NT2/D1 (cell line): Measurements from ENCODE around the gene PRR7.

Source experiments
- DNase-seq: peaks from one replicate; pipeline ENCODE4 v3.0.0-alpha.2; 2011; ENCODE audit warnings: low read depth, low spot score
- H3K27me3 ChIP-seq: 2 replicates; pipeline ENCODE4 v1.6.0; 2011; ENCODE audit warnings: mild to moderate bottlenecking; ENCODE audit not compliant: insufficient read length, insufficient read depth
- H3K36me3 ChIP-seq: 2 replicates; pipeline ENCODE4 v1.6.1; 2011; ENCODE audit warnings: mild to moderate bottlenecking, low read length, mixed read lengths; ENCODE audit not compliant: insufficient read depth, insufficient read length
- H3K4me1 ChIP-seq: 2 replicates; pipeline ENCODE4 v1.5.1; 2011; ENCODE audit not compliant: insufficient read depth, insufficient read length
- H3K4me3 ChIP-seq: 2 replicates; pipeline ENCODE4 v1.5.1; 2011; ENCODE audit warnings: low read depth; ENCODE audit not compliant: insufficient read length
- H3K9ac ChIP-seq: 2 replicates; pipeline ENCODE4 v1.6.0; 2011; ENCODE audit warnings: low read depth; ENCODE audit not compliant: insufficient read length
- H3K9me3 ChIP-seq: 2 replicates; pipeline ENCODE4 v1.5.1; 2011; ENCODE audit warnings: mild to moderate bottlenecking, low read length; ENCODE audit not compliant: insufficient read depth
- SUZ12 ChIP-seq: IDR thresholded peaks from 2 replicates; pipeline ENCODE4 v1.6.1; 2011; ENCODE audit not compliant: insufficient read length, insufficient read depth; ENCODE audit errors: extremely low read depth
- YY1 ChIP-seq: IDR thresholded peaks from 2 replicates; pipeline ENCODE4 v1.6.1; 2011; ENCODE audit not compliant: insufficient read length, insufficient read depth
- ZNF274 ChIP-seq: IDR thresholded peaks from 2 replicates; pipeline ENCODE4 v1.6.1; 2011; ENCODE audit warnings: mild to moderate bottlenecking, low read depth, low read length

PRR7 gene

DNA sequence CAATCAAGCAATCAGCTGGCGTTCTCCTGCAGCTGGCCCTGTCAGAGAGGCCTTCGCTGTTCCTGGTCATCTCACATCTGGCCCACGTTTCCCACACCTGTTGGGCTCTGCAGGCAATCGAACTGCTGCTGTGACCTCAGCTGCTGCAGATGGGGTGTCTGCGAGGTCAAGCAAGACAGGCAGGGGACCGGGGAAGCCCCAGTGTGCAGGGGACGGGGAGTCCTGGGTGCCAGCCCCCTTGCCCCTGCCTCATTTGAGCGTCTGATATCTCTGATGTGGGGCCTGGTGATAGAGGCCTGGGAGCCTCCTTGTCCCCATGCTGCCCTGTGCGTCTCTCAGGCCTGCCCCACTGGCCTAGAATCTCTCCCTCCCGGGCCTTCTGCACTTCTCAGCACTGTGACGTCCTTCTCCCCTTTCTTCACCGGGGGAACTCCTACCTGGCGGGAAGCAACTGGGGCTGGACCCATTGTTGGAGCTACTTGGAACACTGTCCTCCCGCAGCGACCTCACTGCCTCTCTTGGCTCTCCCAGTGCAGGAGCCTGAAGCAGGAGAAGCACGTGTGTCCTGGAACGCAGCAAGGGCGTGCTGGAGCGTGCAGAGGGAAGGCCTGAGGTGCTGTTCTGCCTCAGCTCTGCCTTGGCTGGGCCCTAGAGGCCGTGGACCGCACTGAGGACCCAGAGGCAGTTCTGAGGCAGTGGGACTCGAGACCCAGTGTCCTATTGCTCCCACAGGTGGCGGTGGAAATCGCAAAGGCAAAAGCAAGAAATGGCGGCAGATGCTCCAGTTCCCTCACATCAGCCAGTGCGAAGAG, 16.3 kb upstream of the PRR7 start:
- no peak overlapping the region for H3K4me3 ChIP-seq
- TF ChIP-seq SUZ12 (no peak), ZNF274 (no peak), YY1 (no peak)
- DNase-seq: no peak
- H3K36me3 ChIP-seq: peaks cover 64% of the 10 kb centered on the region
- H3K27me3 ChIP-seq: no peaks in the 10 kb centered on the region
- peaks cover 23% of the 10 kb centered on the region for H3K4me1 ChIP-seq
- no peak overlapping the region for H3K9ac ChIP-seq
- no peaks in the 10 kb centered on the region for H3K9me3 ChIP-seq

DNA sequence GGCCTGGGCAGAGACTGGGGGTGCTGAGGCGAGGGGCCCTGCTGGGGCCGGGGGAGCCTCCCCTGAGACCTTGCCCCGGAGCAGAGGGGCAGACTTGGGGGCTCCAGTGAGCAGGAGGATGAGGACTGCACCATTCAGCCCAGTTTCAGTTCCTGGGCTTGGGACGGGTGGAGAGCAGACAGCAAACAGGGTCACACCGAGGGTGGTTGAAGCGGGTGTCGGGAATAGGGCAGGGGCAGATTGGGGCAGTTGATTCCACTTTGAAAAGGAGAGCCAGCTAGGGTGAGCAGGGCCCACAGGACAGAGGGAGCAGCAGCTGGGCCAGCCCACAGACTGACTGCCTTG, 15.7 kb upstream of the PRR7 start:
- no peak overlapping the region for H3K4me3 ChIP-seq
- H3K9me3 ChIP-seq: no peaks in the 10 kb centered on the region
- no peak for DNase-seq
- H3K36me3 ChIP-seq: peaks cover 69% of the 10 kb centered on the region
- H3K9ac ChIP-seq: no peak overlapping the region
- no peak for TF ChIP-seq YY1
- no peak for TF ChIP-seq SUZ12
- no peak for TF ChIP-seq ZNF274
- H3K27me3 ChIP-seq: no peaks in the 10 kb centered on the region
- peaks cover 21% of the 10 kb centered on the region for H3K4me1 ChIP-seq

DNA sequence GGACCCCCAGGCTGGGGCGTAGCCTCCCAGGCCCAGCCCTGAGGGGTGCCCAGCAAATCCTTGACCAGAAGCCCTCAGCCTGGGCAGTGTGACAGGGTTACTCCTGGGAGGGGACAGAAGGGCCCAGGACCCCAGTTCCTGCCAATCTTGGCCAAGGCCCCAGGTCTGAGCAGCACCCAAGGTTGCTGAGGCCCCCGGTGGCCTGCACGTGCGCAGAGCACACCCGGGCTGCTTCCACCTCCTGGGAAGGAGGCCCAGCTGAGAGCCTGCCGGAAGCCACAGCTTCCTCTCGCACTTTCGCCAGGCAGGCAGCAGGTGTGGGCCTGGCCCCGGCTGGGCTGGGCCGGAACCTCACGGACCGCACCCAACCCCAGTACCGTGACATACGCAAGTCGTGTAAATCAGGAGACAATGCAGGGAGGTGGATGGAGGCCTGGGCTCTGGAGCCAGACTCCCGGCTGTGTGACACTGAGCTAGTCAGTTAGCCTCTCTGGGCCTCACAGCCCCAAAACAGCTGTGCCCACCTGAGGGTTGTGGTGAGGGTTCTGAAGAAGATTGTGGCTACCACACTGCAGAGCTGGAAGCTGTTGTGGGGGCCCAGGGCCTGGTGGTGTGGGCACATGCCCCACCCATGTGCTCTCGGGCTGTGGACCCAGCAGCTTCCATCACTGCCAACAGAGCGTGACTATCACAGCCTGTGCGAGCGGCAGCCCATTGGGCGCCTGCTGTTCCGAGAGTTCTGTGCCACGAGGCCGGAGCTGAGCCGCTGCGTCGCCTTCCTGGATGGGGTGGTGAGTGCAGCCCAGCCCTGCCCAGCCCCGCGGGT, 15.1 kb upstream of the PRR7 start:
- no peak overlapping the region for H3K4me3 ChIP-seq
- H3K27me3 ChIP-seq: no peaks in the 10 kb centered on the region
- H3K36me3 ChIP-seq: peaks cover 74% of the 10 kb centered on the region
- DNase-seq: no peak
- no peaks in the 10 kb centered on the region for H3K9me3 ChIP-seq
- peaks cover 21% of the 10 kb centered on the region for H3K4me1 ChIP-seq
- H3K9ac ChIP-seq: no peak overlapping the region
- TF ChIP-seq YY1 (no peak), SUZ12 (no peak), ZNF274 (no peak)

DNA sequence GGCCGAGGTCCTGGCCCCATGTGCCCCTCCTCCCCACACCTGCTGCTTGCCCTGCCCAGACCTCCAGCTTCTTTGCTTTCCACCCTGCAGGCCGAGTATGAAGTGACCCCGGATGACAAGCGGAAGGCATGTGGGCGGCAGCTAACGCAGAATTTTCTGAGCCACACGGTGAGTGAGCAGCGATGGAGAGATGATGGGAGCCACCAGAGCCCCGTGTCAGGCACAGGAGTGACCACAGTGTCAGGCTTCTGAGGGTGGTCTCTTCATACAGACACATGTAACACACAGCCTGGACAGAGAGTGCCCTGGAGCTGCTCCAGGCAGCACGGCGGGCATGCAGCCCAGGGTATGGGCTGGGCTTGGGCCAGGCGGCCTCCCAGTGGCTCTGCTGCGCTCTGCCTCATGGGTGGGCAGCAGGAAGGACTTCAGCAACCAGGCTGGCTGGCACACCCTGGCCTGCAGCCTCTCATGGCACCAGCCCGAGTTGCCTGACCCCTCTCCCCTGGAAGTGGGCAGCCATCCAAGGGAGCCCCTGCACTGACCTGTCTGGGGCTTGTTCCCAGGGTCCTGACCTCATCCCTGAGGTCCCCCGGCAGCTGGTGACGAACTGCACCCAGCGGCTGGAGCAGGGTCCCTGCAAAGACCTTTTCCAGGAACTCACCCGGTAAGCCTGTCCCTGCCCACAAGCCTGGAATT, 14.3 kb upstream of the PRR7 start:
- Histone ChIP-seq H3K9ac (no peak overlapping the region), H3K36me3 (peaks cover 79% of the 10 kb centered on the region), H3K9me3 (no peaks in the 10 kb centered on the region), H3K4me3 (no peak overlapping the region), H3K4me1 (peaks cover 17% of the 10 kb centered on the region), H3K27me3 (no peaks in the 10 kb centered on the region)
- no peak for DNase-seq
- no peak for TF ChIP-seq ZNF274
- no peak for TF ChIP-seq YY1
- TF ChIP-seq SUZ12: no peak

DNA sequence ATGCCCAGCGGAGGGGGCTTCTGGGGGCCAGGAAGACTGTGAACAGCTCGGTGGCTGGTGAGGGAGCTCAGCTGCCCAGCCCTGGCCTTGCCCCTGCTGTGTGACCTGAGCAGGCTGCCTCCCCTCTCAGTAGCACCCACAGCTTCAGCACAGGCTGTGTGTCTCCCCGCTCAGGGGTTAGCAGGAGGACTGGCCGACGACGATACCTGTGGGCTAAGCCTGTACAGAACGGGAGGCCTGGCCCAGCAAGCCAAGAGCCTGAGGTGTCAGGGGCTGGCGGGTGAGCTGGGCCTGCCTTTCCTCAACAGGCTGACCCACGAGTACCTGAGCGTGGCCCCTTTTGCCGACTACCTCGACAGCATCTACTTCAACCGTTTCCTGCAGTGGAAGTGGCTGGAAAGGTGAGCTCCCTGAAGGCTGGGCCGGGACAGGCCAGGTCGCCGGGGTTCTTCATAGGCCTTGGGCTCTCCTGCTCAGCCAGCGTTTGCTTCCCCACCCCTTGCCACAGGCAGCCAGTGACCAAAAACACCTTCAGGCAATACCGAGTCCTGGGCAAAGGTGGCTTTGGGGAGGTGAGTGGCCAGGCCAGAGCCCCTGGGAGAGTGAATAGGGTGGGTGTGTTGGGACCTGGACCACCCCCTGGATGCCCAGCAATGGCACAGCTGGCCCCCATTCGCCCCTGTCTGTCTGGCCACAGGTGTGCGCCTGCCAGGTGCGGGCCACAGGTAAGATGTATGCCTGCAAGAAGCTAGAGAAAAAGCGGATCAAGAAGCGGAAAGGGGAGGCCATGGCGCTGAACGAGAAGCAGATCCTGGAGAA, 13.6 kb upstream of the PRR7 start:
- no peak for DNase-seq
- no peak for TF ChIP-seq YY1
- TF ChIP-seq ZNF274: no peak
- TF ChIP-seq SUZ12: no peak
- no peak overlapping the region for H3K4me3 ChIP-seq
- no peaks in the 10 kb centered on the region for H3K9me3 ChIP-seq
- no peaks in the 10 kb centered on the region for H3K27me3 ChIP-seq
- H3K9ac ChIP-seq: no peak overlapping the region
- H3K4me1 ChIP-seq: peaks cover 15% of the 10 kb centered on the region
- H3K36me3 ChIP-seq: peaks cover 86% of the 10 kb centered on the region

DNA sequence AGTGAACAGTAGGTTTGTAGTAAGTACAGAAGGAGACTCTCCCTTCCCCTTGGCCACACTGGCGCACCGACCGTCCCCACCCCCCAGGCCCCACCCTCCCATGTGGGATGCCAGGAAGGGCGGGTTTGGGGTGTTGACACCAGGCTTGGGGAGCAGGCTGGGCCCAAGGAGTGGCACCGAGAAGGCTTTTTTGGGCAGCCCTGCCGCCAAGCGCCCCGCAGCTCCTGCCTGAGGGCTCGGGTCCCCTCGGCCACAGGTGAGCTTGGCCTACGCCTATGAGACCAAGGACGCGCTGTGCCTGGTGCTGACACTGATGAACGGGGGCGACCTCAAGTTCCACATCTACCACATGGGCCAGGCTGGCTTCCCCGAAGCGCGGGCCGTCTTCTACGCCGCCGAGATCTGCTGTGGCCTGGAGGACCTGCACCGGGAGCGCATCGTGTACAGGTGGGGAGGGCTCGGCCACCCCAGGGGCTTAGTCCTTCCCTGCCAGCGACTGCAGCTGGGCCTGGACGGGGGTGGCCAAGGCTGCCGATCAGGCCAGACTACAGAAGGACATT, 12.9 kb upstream of the PRR7 start:
- H3K4me3 ChIP-seq: no peak overlapping the region
- peaks cover 89% of the 10 kb centered on the region for H3K36me3 ChIP-seq
- H3K4me1 ChIP-seq: peaks cover 11% of the 10 kb centered on the region
- no peaks in the 10 kb centered on the region for H3K9me3 ChIP-seq
- no peaks in the 10 kb centered on the region for H3K27me3 ChIP-seq
- no peak for DNase-seq
- TF ChIP-seq ZNF274: no peak
- TF ChIP-seq YY1: no peak
- no peak for TF ChIP-seq SUZ12
- H3K9ac ChIP-seq: no peak overlapping the region

DNA sequence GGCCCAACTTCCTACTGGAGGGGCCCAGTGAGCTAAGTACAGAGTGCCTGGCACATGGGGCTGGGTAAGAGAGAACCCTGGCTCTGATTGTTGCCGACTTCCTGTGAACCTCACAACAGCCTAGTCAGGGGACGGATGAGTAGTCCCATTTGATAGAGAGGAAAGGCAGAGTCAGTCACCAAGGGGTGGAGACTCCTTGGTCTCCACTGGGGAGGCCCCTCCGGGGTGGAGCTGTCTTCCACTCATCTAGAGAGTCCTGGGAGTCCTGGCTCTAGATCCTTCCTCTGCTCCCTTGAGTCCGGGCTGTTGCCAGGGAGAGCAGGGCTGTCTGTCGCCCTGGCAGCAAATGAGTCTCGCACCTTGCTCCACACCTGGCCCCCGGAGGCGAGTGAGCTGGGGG, 12.2 kb upstream of the PRR7 start:
- Histone ChIP-seq H3K9me3 (no peaks in the 10 kb centered on the region), H3K4me1 (peaks cover 4% of the 10 kb centered on the region), H3K27me3 (no peaks in the 10 kb centered on the region), H3K4me3 (no peak overlapping the region), H3K36me3 (peaks cover 88% of the 10 kb centered on the region), H3K9ac (no peak overlapping the region)
- DNase-seq: no peak
- TF ChIP-seq SUZ12 (no peak), ZNF274 (no peak)
